Natural killer cell treated with Interleukin-12 subunit alpha and Interleukin-12 subunit beta and Interleukin-15 and Interleukin-18, amount 100 ng/mL, for 72 hours (primary cell): ENCODE data around the gene SKIL. TPM values are rescaled to one million over a fixed set of nuclear protein-coding genes. Genes with fewer than 3 reads are reported as not detected.
A peak's percentile ranks its signal among the peaks of the same experiment; 100 is the strongest.
"Not testable (repeated sequence)": the region's sequence is repeated elsewhere in the genome, so short reads cannot be mapped to it uniquely, and the experiment has no call there.

Experiments used
- ATAC-seq, 2 donors: fragments of 150-1000 bp; cut with Tn5 transposase in 1 of 2; sonication (Bioruptor Pico), chemical (Tn5 transposase) in 1 of 2; 2 replicates each; pipeline ENCODE4 v1.10.0; 2021
- DNase-seq: peaks from one replicate; pipeline ENCODE4 v3.0.0; 2022; ENCODE audit warnings: low spot score
- H3K27ac Mint-ChIP-seq, 2 donors: 1 replicate in 1 of 2; 2 replicates in 1 of 2; pipeline ENCODE4 v1.8.0; 2022; ENCODE audit warnings: mixed read lengths in 2 of 2, mild to moderate bottlenecking in 1 of 2, moderate library complexity in 1 of 2
- H3K27me3 Mint-ChIP-seq, 2 donors: 1 replicate in 1 of 2; 2 replicates in 1 of 2; pipeline ENCODE4 v1.8.0; 2022; ENCODE audit warnings: mixed read lengths in 2 of 2
- H3K36me3 Mint-ChIP-seq: one replicate; pipeline ENCODE4 v1.8.0; 2022; ENCODE audit warnings: mixed read lengths
- H3K4me1 Mint-ChIP-seq, 2 donors: 1 replicate in 1 of 2; 2 replicates in 1 of 2; pipeline ENCODE4 v1.8.0; 2022; ENCODE audit warnings: low read depth in 2 of 2, mixed read lengths in 2 of 2, mild to moderate bottlenecking in 1 of 2
- H3K4me3 Mint-ChIP-seq: one replicate; pipeline ENCODE4 v1.8.0; 2022; ENCODE audit warnings: mixed read lengths
- H3K9me3 Mint-ChIP-seq: 2 replicates; pipeline ENCODE4 v1.8.0; 2022; ENCODE audit warnings: mixed read lengths
- total RNA-seq, 2 donors: library from RNA; stranded (reverse); gene quantifications; one replicate each; pipeline ENCODE4 v1.2.3, GENCODE V29; 2022

SKIL gene
- total RNA-seq, 2 donors from 2014 or later = 40.0 to 41.0 TPM

DNA sequence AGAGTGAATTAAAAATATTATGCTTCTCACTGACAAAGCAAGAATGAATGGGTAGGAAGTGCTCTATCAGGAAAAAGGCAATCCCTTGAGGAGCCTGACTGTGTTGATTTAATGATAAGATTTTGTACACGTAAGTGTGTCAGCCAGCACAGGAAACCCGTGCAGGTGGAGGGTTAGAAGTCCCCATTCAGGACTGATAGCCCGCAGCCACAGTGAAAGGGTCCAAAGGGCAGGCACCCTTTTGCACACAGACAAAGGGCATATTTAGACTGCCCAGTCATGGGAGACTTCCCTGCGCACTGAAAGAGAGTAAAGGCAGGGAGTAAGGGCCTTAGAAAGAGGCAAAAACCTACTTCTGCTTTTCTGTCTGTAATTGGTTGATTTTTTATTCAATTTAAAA, 26.4 kb upstream of the SKIL start:
- no peaks in the 10 kb centered on the region for H3K36me3 Mint-ChIP-seq
- no peak overlapping the region for H3K27ac Mint-ChIP-seq
- H3K4me3 Mint-ChIP-seq = no peak overlapping the region
- DNase-seq (no peak), ATAC-seq (no peak)
- peaks cover 4 to 5% of the 10 kb centered on the region in 2 donors for H3K27me3 Mint-ChIP-seq
- peaks cover 6 to 9% of the 10 kb centered on the region in 2 donors for H3K4me1 Mint-ChIP-seq
- no peaks in the 10 kb centered on the region for H3K9me3 Mint-ChIP-seq

DNA sequence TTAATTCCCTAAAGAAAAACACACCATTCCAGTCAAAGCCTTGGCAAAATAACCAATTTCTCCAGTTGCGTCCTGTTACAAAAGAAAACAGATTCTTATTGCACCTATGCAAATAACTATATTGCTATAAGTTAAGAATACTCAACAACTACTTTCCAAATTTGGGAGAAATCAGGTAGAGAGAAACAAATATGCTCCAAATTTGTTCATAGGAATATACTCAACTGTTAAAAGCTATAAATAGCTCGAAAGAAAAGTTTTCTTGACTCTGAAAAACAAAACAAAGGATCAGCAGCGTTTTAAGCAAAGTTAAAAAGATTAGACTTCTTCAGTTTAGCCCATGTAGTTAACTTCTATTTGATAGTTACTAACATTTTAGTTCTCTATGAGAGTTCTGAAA, 20.1 kb upstream of the SKIL start:
- DNase-seq = no peak

DNA sequence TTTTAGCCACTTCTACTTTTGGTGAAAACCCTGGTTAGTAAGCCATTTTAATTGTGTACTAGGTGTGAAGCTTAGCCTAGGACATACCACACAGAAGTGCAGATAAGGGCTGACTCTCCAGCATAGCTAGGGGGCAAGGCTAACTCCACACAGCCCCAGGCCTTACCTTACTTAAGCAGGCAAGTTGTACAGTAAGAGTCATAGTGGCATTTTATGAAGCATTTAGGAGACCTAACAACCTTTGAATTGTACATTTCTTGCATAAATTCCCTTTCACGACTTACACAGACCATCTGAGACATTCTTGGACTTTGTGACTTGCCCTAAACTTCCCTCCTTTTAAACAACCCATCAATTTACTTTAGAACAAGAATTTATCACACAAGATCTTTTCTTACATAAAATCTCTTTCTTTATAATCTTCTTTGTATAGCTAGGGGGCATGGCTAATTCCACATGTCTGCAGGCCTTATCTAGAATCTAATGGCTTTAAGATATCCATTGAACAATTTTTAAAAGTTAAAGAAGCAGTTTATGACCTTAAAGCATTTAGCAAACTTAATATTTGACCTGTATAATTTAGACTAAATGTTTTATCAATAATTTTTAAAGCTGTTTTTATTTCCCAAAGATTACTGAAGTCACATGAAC, 18.7 kb upstream of the SKIL start:
- DNase-seq (no peak), ATAC-seq (no peak)
- H3K27ac Mint-ChIP-seq = no peak overlapping the region
- H3K9me3 Mint-ChIP-seq = no peaks in the 10 kb centered on the region
- no peaks in the 10 kb centered on the region for H3K4me1 Mint-ChIP-seq
- no peaks in the 10 kb centered on the region for H3K27me3 Mint-ChIP-seq
- H3K36me3 Mint-ChIP-seq = peaks cover 5% of the 10 kb centered on the region
- H3K4me3 Mint-ChIP-seq = no peak overlapping the region

More for the DNA sequence above, 20.1 kb upstream of the SKIL start:
- no peak for ATAC-seq
- Mint-ChIP-seq H3K27ac (no peak overlapping the region), H3K9me3 (no peaks in the 10 kb centered on the region), H3K4me3 (no peak overlapping the region), H3K36me3 (peaks cover 5% of the 10 kb centered on the region), H3K27me3 (peaks cover 0 to 1% of the 10 kb centered on the region in 2 donors), H3K4me1 (no peaks in the 10 kb centered on the region)

DNA sequence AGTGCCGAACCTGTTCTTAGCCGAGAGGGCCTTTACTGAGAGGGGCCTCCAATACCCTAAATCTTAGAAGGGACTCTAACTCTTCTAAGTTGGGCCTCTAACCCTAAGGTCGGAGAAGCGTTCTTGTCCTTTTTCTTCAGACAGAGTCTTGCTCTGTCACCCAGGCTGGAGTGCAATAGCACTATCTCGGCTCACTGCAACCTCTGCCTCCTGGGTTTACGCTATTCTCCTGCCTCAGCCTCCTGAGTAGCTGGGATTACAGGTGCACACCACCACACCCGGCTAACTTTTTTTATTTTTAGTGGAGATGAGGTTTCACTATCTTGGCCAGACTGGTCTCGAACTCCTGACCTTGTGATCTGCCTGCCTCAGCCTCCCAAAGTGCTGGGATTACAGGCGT, 15.2 kb upstream of the SKIL start:
- not testable (repeated sequence) for ATAC-seq, H3K27ac Mint-ChIP-seq, DNase-seq, H3K9me3 Mint-ChIP-seq, H3K36me3 Mint-ChIP-seq, H3K27me3 Mint-ChIP-seq, H3K4me1 Mint-ChIP-seq, H3K4me3 Mint-ChIP-seq

DNA sequence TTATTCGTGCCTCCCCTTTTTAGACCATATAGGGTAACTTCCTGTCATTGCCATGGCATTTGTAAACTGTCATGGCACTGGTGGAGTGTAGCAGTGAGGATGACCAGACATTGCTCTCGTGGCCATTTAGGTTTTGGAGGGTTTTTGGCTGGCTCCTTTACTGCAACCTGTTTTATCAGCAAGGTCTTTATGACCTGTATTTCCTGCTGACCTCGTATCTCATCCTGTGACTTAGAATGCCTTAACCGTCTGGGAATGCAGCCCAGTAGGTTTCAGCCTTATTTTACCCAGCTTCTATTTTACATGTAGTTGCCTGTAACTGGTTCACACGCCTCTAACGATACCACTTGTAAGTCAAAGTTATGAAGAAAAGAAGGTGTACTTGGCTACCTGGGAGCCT, 13.7 kb upstream of the SKIL start:
- H3K27me3 Mint-ChIP-seq, ATAC-seq: not testable (repeated sequence)

DNA sequence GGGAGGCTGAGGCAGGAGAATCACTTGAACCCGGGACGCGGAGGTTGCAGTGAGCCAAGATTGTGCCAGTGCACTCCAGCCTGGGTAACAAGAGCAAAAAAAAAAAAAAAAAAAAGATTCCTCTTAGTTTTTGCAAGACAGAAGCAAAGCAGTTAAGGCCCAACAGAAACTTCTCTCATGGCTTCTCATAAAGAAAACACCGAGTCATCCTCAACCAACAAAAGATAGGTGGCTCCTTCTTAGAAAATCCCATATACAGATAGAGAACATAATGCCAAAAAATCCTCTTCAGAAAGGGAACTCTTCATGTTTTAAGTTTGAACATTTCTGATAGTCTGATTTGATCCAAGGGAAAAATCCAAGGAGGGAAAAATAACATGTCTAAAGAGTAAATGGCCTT, 12.5 kb upstream of the SKIL start:
- Mint-ChIP-seq H3K27me3 (no peaks in the 10 kb centered on the region), H3K4me1 (peaks cover 1 to 3% of the 10 kb centered on the region in 2 donors), H3K9me3 (no peaks in the 10 kb centered on the region), H3K36me3 (no peaks in the 10 kb centered on the region), H3K27ac (no peak overlapping the region), H3K4me3 (no peak overlapping the region)
- ATAC-seq (no peak), DNase-seq (no peak)

More for the DNA sequence above, 13.7 kb upstream of the SKIL start:
- H3K27ac Mint-ChIP-seq, H3K4me1 Mint-ChIP-seq, H3K9me3 Mint-ChIP-seq, H3K36me3 Mint-ChIP-seq, DNase-seq, H3K4me3 Mint-ChIP-seq: not testable (repeated sequence)

DNA sequence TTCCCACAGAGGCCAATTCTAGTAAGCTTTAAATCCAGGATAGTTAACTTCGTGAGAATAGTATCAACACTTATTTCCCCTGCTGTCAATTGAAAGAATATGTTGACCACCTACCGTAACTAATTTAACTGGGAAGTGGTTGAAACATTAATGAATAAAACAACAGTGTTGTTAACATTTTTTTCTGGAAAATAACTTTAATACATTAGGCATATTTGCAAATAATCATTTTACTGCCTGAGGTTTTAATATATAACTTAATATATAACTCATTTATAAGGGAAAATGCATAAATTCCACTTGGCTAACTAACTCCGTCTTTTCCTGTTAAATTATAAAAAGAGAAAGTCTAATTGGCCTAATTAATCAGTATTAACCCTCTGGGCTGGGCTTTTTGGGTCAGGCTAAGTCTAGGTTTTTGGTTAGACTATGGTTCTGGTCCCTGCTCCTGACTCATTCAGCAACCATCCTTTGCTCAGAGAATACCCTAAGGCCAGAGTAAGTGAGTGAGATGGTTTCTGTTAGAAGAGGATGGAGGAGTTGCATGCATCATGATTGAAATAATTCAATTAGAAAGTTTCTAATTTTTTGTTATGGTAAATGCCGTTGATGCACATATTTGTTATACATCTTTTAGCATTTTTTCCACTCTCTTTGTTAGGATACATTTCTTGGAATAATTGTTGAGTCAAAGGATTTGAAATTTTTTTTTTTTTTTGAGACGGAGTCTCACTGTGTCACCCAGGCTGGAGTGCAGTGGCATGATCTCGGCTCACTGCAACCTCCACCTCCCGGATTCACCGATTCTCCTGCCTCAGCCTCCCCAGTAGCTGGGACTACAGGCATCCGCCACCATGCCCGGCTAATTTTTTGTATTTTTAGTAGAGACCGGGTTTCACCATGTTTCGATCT, 10.8 kb upstream of the SKIL start:
- no peak for ATAC-seq
- Mint-ChIP-seq H3K36me3 (no peaks in the 10 kb centered on the region), H3K27ac (no peak overlapping the region), H3K27me3 (no peaks in the 10 kb centered on the region), H3K4me1 (peaks cover 6 to 9% of the 10 kb centered on the region in 2 donors), H3K4me3 (no peak overlapping the region), H3K9me3 (no peaks in the 10 kb centered on the region)
- DNase-seq = no peak

DNA sequence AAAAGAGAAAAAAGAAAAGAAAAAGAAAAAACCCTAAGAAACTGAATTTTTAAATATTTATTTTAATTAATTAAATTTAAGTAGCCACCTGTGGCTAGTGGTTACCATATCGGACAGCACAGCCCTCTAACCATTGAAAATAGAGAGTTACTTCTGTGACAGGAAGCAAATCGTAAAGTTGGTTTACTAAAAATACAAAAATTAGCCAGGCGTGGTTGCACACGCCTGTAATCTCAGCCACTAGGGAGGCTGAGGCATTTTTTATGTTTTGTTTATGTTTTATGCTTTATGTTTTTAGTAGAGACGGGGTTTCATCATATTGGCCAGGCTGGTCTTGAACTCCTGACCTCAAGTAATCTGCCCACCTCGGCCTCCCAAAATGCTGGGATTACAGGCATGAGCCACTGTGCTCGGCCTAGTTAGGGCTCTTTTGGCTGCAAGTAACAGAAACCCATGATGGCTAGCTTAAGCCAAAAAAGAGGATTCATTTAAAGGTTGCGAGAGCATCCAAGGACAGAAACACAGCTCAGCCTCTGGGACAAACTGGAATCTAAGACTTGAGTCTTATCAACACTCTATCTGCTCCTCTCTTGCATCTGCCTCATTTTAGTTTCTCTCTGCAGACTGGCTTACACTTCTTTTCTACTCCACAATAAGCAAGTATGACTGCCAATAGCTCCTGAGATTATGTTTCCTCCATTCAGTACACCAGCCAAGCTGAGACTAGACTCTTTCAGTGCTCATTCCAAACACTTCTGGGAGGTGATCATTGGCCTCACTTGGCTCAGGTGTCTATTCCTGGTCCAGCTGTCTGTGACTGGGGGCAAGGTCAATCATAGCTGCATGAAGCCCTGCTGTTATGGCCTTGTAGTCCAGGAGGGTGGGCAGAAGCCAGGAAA, 6.8 kb upstream of the SKIL start:
- Mint-ChIP-seq H3K27ac (no peak overlapping the region), H3K4me1 (peaks cover 26 to 33% of the 10 kb centered on the region in 2 donors)
- no peak for ATAC-seq

DNA sequence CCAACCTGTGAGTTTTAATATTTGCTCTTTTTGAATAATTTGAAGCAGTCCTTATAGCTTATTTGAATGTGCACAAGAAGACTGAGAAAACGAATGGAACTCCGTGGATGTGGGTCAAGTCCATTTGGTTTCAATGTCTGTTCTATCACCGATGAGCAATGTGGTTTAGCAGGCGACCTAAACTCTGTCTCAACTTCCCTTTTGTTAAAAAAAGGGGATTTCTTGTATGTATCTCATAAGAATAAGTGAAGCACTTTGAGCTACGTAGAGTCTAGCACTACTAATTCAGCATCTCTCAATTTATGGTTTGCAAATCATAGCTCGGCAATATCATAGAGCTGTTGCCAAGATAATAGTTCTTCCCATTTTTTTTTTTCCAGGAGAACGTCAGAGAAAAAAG, 4.6 kb upstream of the SKIL start:
- H3K36me3 Mint-ChIP-seq = no peaks in the 10 kb centered on the region
- peak overlapping the region; percentile 28 for H3K4me3 Mint-ChIP-seq
- no peak for ATAC-seq
- H3K27me3 Mint-ChIP-seq = no peaks in the 10 kb centered on the region
- H3K9me3 Mint-ChIP-seq = no peaks in the 10 kb centered on the region
- H3K4me1 Mint-ChIP-seq = peaks cover 34 to 43% of the 10 kb centered on the region in 2 donors
- H3K27ac Mint-ChIP-seq = no peak overlapping the region
- peak; percentile 69 for DNase-seq

More for the DNA sequence above, 6.8 kb upstream of the SKIL start:
- Mint-ChIP-seq H3K36me3 (no peaks in the 10 kb centered on the region), H3K9me3 (no peaks in the 10 kb centered on the region), H3K27me3 (no peaks in the 10 kb centered on the region), H3K4me3 (no peak overlapping the region)
- DNase-seq = no peak

DNA sequence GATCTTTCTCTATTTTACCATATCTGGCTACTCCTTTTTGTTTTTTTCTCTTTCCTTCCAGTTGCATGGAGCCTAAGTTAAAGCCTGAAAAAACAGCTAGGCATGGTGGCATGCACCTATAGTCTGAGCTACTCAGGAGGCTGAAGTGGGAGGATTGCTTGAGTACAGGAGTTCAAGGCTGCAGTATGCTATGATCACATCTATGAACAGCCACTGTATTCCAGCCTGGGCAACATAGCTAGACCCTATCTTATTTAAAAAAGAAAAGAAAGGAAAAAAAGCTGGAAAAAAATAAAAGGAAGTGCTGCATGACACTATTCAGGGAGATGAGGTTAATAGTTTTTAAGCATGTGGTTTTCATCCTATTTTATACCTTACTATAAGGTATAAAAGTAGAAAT, 4.0 kb upstream of the SKIL start:
- DNase-seq (no peak), ATAC-seq (no peak)
- peak overlapping the region; percentile 28 for H3K4me3 Mint-ChIP-seq
- H3K27me3 Mint-ChIP-seq = no peaks in the 10 kb centered on the region
- H3K9me3 Mint-ChIP-seq = no peaks in the 10 kb centered on the region
- peak overlapping the region in 1 of 2 donors; percentile 30 for H3K27ac Mint-ChIP-seq
- peaks cover 38 to 46% of the 10 kb centered on the region in 2 donors for H3K4me1 Mint-ChIP-seq
- no peaks in the 10 kb centered on the region for H3K36me3 Mint-ChIP-seq

DNA sequence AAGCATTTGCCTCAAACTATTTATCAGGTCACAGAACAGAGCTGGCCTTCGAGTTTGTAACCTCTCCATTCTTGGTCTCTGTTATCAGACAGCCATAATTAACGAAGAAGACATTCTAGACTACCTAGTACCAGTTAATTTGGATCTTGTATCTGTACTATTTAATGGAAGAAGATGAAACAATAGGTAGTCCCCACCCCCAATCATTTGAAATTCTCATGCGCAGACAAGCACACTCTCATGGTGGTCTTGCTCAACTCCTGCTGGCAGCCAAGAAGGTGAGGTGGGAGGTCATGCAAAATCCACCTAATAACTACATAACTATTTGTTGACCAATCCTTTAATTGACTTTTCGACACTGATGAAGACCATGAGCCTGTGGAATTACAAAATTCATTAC, 2.8 kb upstream of the SKIL start:
- Mint-ChIP-seq H3K4me3 (no peak overlapping the region), H3K4me1 (peaks cover 43 to 55% of the 10 kb centered on the region in 2 donors), H3K36me3 (peaks cover 2% of the 10 kb centered on the region), H3K9me3 (no peaks in the 10 kb centered on the region), H3K27me3 (no peaks in the 10 kb centered on the region), H3K27ac (peak overlapping the region in 1 of 2 donors; percentile 82)
- ATAC-seq (no peak), DNase-seq (no peak)

DNA sequence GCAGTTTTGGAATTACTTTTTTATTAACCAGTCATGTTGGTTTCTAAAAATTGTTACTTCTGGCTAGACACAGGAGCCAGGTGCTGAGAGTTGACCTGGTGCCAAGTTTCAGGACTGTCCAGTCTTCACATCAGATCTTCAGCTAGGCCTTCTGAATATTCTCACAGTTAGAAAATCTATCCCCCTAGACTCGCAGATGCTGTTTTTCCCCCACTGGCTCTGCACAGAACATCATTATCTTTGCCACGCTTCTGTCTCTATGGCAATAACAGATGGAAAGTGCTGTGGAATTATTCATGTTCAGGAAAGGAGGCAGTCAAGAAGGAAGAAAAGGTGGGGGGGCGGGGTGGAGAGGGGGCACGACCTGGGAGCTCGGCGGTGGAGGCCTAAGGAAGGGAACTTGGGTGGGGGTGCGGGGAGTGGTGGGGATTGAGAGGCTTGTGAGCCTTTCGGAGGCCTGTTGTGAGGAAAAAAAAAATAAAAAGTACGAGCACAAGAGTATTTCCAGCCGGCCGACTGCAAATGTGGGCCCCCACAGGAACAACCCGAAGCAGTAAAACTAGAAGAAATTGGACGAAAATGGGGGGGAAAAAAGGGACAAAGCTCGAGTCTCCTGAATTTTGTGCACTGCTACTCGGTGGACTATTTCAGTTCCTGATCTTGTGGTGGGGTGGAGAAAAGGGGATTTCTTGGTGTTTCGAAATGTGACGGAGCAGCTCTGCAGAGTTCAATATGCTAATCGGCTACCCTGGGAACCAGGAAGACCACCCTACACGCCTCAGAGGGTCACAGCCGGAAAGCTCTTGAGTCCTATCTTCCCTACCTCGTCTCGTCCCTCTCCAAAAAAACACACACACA, 1.5 kb upstream of the SKIL start:
- ATAC-seq (peak in 1 of 2 donors; percentile 37), DNase-seq (peak; percentile 85)
- Mint-ChIP-seq H3K4me1 (peaks cover 43 to 55% of the 10 kb centered on the region in 2 donors), H3K36me3 (peaks cover 13% of the 10 kb centered on the region), H3K4me3 (peak overlapping the region; percentile 88), H3K9me3 (no peaks in the 10 kb centered on the region), H3K27me3 (no peaks in the 10 kb centered on the region), H3K27ac (peak overlapping the region; percentile 82 to 84)
